Stomach (tissue), 19 donors: ENCODE results near the gene SLC24A1. TPM values are rescaled to one million over a fixed set of nuclear protein-coding genes. Genes with fewer than 3 reads are reported as not detected.

Experiments
- DNase-seq, 2 donors: peaks; one replicate each; pipeline versions ENCODE4 v3.0.0 to v3.0.0-alpha.2; 2013 to 2019
- H3K27ac ChIP-seq, 5 donors: fragments of 200-600 bp in 4 of 5; sonication (generic) in 4 of 5; one replicate each; pipeline ENCODE4 v1.5.1; 2013 to 2019; ENCODE audit warnings: mild to moderate bottlenecking in 1 of 5, moderate library complexity in 1 of 5
- H3K27me3 ChIP-seq, 3 donors: fragments of 200-600 bp; sonication (generic); one replicate each; pipeline ENCODE4 v1.5.1; 2017 to 2019; ENCODE audit warnings: mixed run types in 1 of 3
- H3K36me3 ChIP-seq, 4 donors: fragments of 200-600 bp; sonication (generic); 1 replicate in 3 of 4; 2 replicates in 1 of 4; pipeline ENCODE4 v1.5.1; 2016 to 2019
- H3K4me1 ChIP-seq, 4 donors: fragments of 200-600 bp; sonication (generic); one replicate each; pipeline ENCODE4 v1.5.1; 2016 to 2019
- H3K4me3 ChIP-seq, 4 donors: fragments of 200-600 bp; sonication (generic) in 3 of 4; one replicate each; pipeline ENCODE4 v1.5.1; 2016 to 2019; ENCODE audit warnings: mild to moderate bottlenecking in 1 of 4
- H3K9me3 ChIP-seq, 4 donors: fragments of 200-600 bp; sonication (generic); one replicate each; pipeline ENCODE4 v1.5.1; 2016 to 2019
- EP300 ChIP-seq: sonication (generic); formaldehyde crosslinking; IDR thresholded peaks from one replicate; pipeline ENCODE4 v1.6.1; 2017; ENCODE audit warnings: antibody characterized with exemption
- POLR2A ChIP-seq, 4 donors: fragments of 450-650 bp; IDR thresholded peaks; one replicate each; pipeline ENCODE4 v1.6.1; 2016; ENCODE audit warnings: antibody characterized with exemption in 4 of 4, control low read depth in 2 of 4, mild to moderate bottlenecking in 1 of 4, moderate library complexity in 1 of 4
- POLR2AphosphoS5 ChIP-seq, 3 donors: sonication (generic); formaldehyde crosslinking; IDR thresholded peaks; one replicate each; pipeline ENCODE4 v1.6.1; 2016; ENCODE audit warnings: antibody characterized with exemption in 3 of 3
- WGBS, 5 donors: extraction: QIAGEN DNeasy Blood & Tissue Kit in 3 of 5; methylation state at CpG; one replicate each; pipeline versions ENCODE4 v1.1.5 to v1.1.7; 2013 to 2018; 5-methylcytosine and 5-hydroxymethylcytosine counted together
- intact Hi-C: fragments of 100-400 bp; cut with DNase I; formaldehyde crosslinking; loops from one replicate; pipeline ENCODE4 v1.15.1; 2023; ENCODE audit warnings: low total_unique reads
- long read RNA-seq, 10 donors: transcript quantifications; one replicate each; lab custom pipeline, GENCODE V29; 2026
- polyA plus RNA-seq, 3 donors: library from polyadenylated mRNA; stranded (reverse); fragments of 200-250 nt; gene quantifications; one replicate each; pipeline ENCODE4 v1.2.3, GENCODE V29; 2013
- total RNA-seq, 5 donors: library from RNA; depleted of rRNA; stranded (reverse); fragments of >200 nt; gene quantifications; one replicate each; pipeline versions ENCODE4 v1.1.0 to v1.2.3, GENCODE V29; 2014 to 2016
- TF ChIP-seq, protein P1 (sequence below), 7 experiments: fragments of 450-650 bp in 4 of 7; fragments of 200-600 bp in 3 of 7; sonication (generic) in 3 of 7; IDR thresholded peaks; one replicate each; pipeline ENCODE4 v1.5.1; 2016 to 2019; ENCODE audit warnings: antibody characterized with exemption in 7 of 7, control low read depth in 2 of 7, mild to moderate bottlenecking in 1 of 7
- donor health status: healthy with polysubstance abuse.
- donor health status: Bipolar disorder and iron deficiency.
- donor health status: healthy.

Gene SLC24A1
- total RNA-seq: 10 to 100 TPM in 1 of 5 donors, 1 to 10 TPM in 3, not detected in 1; 1.3 to 18.5 (median 5.3) TPM
- 1 to 10 TPM; 3.4 to 6.4 (median 6.0) TPM for polyA plus RNA-seq
- long read RNA-seq, donor 1: 0 reads
- long read RNA-seq, donor 2, partial matches to known transcripts: 7 of 7 reads
- long read RNA-seq, donor 2, other reads (novel, unspliced or antisense): 0 of 7 reads
- long read RNA-seq, donor 3: 0 reads
- long read RNA-seq, donor 4: 0 reads
- long read RNA-seq, donor 5: 0 reads
- long read RNA-seq, donor 6, partial matches to known transcripts: 6 of 6 reads
- long read RNA-seq, donor 6, other reads (novel, unspliced or antisense): 0 of 6 reads
- long read RNA-seq, donor 7: 0 reads
- long read RNA-seq, donor 8: 0 reads
- long read RNA-seq, donor 9: 0 reads
- long read RNA-seq, donor 10: 0 reads

DNA sequence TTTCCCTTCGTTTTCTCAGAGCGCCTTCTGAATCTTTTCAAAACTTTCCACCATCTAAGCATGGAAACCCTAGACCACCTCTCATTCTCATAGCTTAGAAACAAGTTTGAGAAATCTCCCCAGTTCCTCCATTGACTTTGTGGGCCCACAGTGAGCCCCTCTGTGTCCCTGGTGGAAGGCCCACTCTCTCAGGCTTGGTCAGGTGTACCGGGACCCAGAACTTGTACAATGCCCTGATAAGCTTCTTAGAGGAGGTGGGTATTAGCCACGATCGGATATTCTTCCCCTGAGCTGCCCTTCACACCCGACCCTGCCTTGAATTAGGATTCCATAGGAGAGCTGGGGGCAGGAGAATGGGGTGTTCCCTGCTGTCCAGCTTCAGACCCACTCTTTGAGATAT lies at the start of gene SLC24A1:
TSS of gene SLC24A1 (plus strand) at position 301 of the 400 bp plus-strand sequence. CDS start 2,143 bp downstream, outside the sequence.
- intact Hi-C loops: no loop called here
- Histone ChIP-seq H3K27ac (no peak within 1 kb of the TSS), H3K27me3 (no peaks in the 10 kb centered on the region), H3K4me1 (no peaks in the 10 kb centered on the region), H3K4me3 (no peak within 1 kb of the TSS), H3K36me3 (peaks cover 0 to 34% (median 27%) of the 10 kb centered on the region in 4 donors), H3K9me3 (no peaks in the 10 kb centered on the region)
- no peak for DNase-seq
- WGBS, 5 donors: 88 to 93% (median 90%) methylated on average over 6 of the region's 6 CpGs
- TF ChIP-seq, protein P1, sequence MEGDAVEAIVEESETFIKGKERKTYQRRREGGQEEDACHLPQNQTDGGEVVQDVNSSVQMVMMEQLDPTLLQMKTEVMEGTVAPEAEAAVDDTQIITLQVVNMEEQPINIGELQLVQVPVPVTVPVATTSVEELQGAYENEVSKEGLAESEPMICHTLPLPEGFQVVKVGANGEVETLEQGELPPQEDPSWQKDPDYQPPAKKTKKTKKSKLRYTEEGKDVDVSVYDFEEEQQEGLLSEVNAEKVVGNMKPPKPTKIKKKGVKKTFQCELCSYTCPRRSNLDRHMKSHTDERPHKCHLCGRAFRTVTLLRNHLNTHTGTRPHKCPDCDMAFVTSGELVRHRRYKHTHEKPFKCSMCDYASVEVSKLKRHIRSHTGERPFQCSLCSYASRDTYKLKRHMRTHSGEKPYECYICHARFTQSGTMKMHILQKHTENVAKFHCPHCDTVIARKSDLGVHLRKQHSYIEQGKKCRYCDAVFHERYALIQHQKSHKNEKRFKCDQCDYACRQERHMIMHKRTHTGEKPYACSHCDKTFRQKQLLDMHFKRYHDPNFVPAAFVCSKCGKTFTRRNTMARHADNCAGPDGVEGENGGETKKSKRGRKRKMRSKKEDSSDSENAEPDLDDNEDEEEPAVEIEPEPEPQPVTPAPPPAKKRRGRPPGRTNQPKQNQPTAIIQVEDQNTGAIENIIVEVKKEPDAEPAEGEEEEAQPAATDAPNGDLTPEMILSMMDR (IDR thresholded peaks at IDR 0.05): no peak
- TF ChIP-seq POLR2AphosphoS5 (IDR thresholded peaks at IDR 0.05) (no peak), POLR2A (IDR thresholded peaks at IDR 0.05) (no peak), EP300 (no peak)

DNA sequence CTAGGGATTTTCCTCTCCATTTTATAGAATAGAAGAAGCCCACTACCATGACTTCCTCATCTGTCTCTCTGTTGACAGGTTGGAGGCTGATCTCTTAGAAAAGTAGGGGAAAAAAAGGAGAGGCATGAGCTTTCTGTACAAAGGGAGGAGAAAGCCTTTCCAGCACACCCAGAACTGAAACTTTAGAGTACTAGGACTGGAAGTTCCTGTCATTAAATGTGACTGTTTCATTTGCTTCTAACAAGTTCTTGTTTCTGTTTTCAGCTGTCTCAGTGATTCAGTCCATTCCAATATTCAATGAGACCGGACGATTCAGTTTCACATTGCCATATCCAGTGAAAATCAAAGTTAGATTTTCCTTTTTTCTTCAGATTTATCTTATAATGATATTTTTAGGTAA lies 49.8 kb upstream of the SLC24A1 start:
- Histone ChIP-seq H3K27me3 (no peaks in the 10 kb centered on the region), H3K9me3 (no peaks in the 10 kb centered on the region), H3K4me3 (no peak overlapping the region), H3K27ac (no peak overlapping the region), H3K4me1 (no peaks in the 10 kb centered on the region), H3K36me3 (peaks cover 22 to 95% (median 90%) of the 10 kb centered on the region in 4 donors)
- intact Hi-C loops: no loop called here
- no peak for TF ChIP-seq EP300
- no peak for TF ChIP-seq POLR2A (IDR thresholded peaks at IDR 0.05)
- TF ChIP-seq POLR2AphosphoS5 (IDR thresholded peaks at IDR 0.05): no peak
- TF ChIP-seq, protein P1 (IDR thresholded peaks at IDR 0.05): no peak
- 87 to 95% (median 94%) methylated on average over 2 of the region's 2 CpGs for WGBS, 5 donors
- DNase-seq: no peak

DNA sequence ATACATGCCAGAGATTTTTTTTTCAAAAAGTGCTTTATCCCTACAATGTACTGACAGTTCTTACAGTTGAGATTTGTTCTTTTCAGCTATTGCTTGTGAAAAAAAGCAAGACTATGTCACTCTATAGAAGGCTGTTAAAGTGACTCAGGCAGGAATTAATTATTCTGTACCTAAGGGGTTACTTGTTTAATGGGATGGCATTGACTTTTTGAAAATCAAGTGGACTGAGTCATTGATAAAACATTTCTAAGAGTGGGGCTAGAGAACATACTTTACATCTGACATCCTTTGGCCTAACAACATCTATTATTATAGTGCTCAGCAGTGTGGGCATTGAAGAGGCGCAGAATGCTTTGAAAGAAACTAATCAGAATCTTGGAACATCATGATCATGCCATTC lies 45.1 kb upstream of the SLC24A1 start:
- H3K27me3 ChIP-seq: no peaks in the 10 kb centered on the region
- intact Hi-C loops: no loop called here
- no peak for DNase-seq
- H3K9me3 ChIP-seq: no peaks in the 10 kb centered on the region
- H3K27ac ChIP-seq: no peak overlapping the region
- 92 to 100% (median 97%) methylated on average over 1 of the region's 1 CpG for WGBS, 5 donors
- H3K36me3 ChIP-seq: peaks cover 27 to 95% (median 91%) of the 10 kb centered on the region in 4 donors
- TF ChIP-seq EP300 (no peak), POLR2A (IDR thresholded peaks at IDR 0.05) (no peak), POLR2AphosphoS5 (IDR thresholded peaks at IDR 0.05) (no peak)
- TF ChIP-seq, protein P1 (IDR thresholded peaks at IDR 0.05): no peak
- H3K4me1 ChIP-seq: peaks cover 0 to 5% (median 0%) of the 10 kb centered on the region in 4 donors
- H3K4me3 ChIP-seq: no peak overlapping the region

DNA sequence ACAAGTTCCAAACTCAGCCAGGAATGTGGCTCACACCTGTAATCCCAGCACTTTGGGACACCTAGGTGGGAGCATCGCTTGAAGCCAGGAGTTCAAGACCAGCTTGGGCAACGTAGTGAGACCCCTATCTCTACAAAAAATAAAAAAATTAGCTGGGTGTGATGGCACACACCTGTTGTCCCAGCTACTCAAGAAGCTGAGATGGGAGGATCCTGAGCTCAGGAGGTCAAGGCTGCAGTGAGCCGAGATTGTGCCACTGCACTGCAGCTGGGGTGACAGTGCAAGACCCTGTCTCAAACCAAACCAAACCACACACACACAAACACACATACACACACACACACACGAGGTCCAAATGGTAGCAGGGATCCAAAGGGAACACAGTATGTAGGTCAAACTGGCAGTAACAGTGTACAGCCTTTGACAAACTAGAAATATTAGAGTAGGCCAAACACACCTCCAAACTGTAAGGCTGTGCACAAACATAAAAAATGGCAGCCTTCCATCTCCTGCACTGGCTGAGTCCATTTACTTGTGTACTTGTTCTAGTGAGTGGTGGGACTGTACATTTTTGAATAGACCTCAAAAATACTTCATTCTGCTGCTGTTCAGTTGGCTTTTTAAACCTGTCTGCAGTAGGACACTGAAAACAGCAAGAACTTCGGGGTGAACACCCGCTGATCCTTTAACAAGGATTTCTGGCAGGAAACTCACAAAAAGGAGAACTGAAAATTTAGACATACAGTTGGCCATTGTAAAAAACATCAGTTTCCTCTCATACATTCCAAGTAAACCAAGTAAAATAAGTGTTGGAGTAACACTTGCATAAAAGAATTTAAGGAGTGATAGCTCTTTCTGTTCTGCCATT lies 44.4 kb upstream of the SLC24A1 start:
- Histone ChIP-seq H3K27me3 (no peaks in the 10 kb centered on the region), H3K4me1 (peaks cover 0 to 5% (median 0%) of the 10 kb centered on the region in 4 donors), H3K36me3 (peaks cover 27 to 95% (median 91%) of the 10 kb centered on the region in 4 donors), H3K4me3 (no peak overlapping the region), H3K9me3 (no peaks in the 10 kb centered on the region), H3K27ac (no peak overlapping the region)
- intact Hi-C loops: no loop called here
- WGBS, 5 donors: 76 to 85% (median 82%) methylated on average over 6 of the region's 6 CpGs
- no peak for DNase-seq
- TF ChIP-seq, protein P1 (IDR thresholded peaks at IDR 0.05): no peak
- TF ChIP-seq EP300 (no peak), POLR2AphosphoS5 (IDR thresholded peaks at IDR 0.05) (no peak), POLR2A (IDR thresholded peaks at IDR 0.05) (no peak)
